Right atrium auricular region (tissue), 2 donors: ENCODE data around the gene TUBA1C. TPM values are rescaled to one million over a fixed set of nuclear protein-coding genes. Genes with fewer than 3 reads are reported as not detected.

Experiments
- DNase-seq: peaks from one replicate; pipeline ENCODE4 v3.0.0-alpha.2; 2019; ENCODE audit warnings: low spot score
- H3K27ac ChIP-seq, 2 donors: fragments of 200-600 bp; sonication (generic); 1 replicate in 1 of 2; 2 replicates in 1 of 2; pipeline ENCODE4 v1.5.1; 2016 to 2019
- H3K27me3 ChIP-seq, 2 donors: fragments of 200-600 bp; sonication (generic); one replicate each; pipeline versions ENCODE4 v1.5.1 to v1.6.0; 2017 to 2019
- H3K36me3 ChIP-seq: fragments of 200-600 bp; sonication (generic); one replicate; pipeline ENCODE4 v1.5.1; 2016
- H3K4me1 ChIP-seq, 2 donors: fragments of 200-600 bp; sonication (generic); one replicate each; pipeline versions ENCODE4 v1.5.1 to v1.6.0; 2017 to 2019
- H3K4me3 ChIP-seq, 2 donors: fragments of 200-600 bp; sonication (generic); 1 replicate in 1 of 2; 2 replicates in 1 of 2; pipeline ENCODE4 v1.5.1; 2017 to 2019; ENCODE audit warnings: mild to moderate bottlenecking in 1 of 2, moderate library complexity in 1 of 2
- H3K9me3 ChIP-seq, 2 donors: fragments of 200-600 bp; sonication (generic); one replicate each; pipeline ENCODE4 v1.5.1; 2019
- CTCF ChIP-seq, 2 donors: fragments of 200-600 bp; sonication (generic); IDR thresholded peaks; one replicate each; pipeline ENCODE4 v1.5.1; 2019; ENCODE audit warnings: antibody characterized with exemption in 2 of 2
- total RNA-seq, 2 donors: library from RNA; depleted of rRNA; stranded (reverse); fragments of >200 nt; gene quantifications; one replicate each; pipeline ENCODE4 v1.1.0, GENCODE V29; 2016

TUBA1C gene
- total RNA-seq, 2 donors from 2014 or later = 64.4 to 145 TPM

GRCh38 chr12:49322708-49323523, 58.0 kb downstream of the TUBA1C start, which contains the start of gene TROAP:
TSS of gene TROAP (plus strand) at chr12:49323255. CDS start at chr12:49323609, 354 bp downstream.
- Histone ChIP-seq H3K4me3 (peak within 1 kb of the TSS; percentile 65 to 69), H3K27me3 (no peaks in the 10 kb centered on the region), H3K4me1 (peaks cover 0 to 14% of the 10 kb centered on the region in 2 donors), H3K27ac (peak within 1 kb of the TSS; percentile 61 to 73), H3K36me3 (no peaks in the 10 kb centered on the region), H3K9me3 (no peaks in the 10 kb centered on the region)
- DNase-seq = peak; percentile 97
- peak in 1 of 2 donors; percentile 23 for TF ChIP-seq CTCF (IDR thresholded peaks at IDR 0.05)

GRCh38 chr12:49323524-49324097, 58.7 kb downstream of the TUBA1C start:
- Histone ChIP-seq H3K36me3 (no peaks in the 10 kb centered on the region), H3K27me3 (no peaks in the 10 kb centered on the region), H3K9me3 (no peaks in the 10 kb centered on the region), H3K4me3 (peak overlapping the region; percentile 27 to 69), H3K27ac (no peak overlapping the region), H3K4me1 (peaks cover 0 to 14% of the 10 kb centered on the region in 2 donors)
- DNase-seq = no peak
- no peak for TF ChIP-seq CTCF (IDR thresholded peaks at IDR 0.05)

Other genes starting within 250 kb of the TUBA1C start
- 10 to 100 TPM; 68.5 to 74.8 TPM for gene PRKAG1, start 246.3 kb upstream of the TUBA1C start, total RNA-seq
- 10 to 100 TPM; 39.9 to 49.1 TPM for gene KMT2D, start 204.3 kb upstream of the TUBA1C start, total RNA-seq
- under 1 TPM in 1 of 2 donors, not detected in 1; 0.35 TPM for gene RHEBL1, start 195.1 kb upstream of the TUBA1C start, total RNA-seq
- gene DHH, start 170.3 kb upstream of the TUBA1C start, total RNA-seq = under 1 TPM; 0.35 to 0.56 TPM
- gene LMBR1L, start 154.2 kb upstream of the TUBA1C start, total RNA-seq = 10 to 100 TPM; 14.6 to 19.2 TPM
- gene TUBA1B, start 133.7 kb upstream of the TUBA1C start, total RNA-seq = 100 to 1,000 TPM; 348 to 654 TPM
- 100 to 1,000 TPM; 131 to 241 TPM for gene TUBA1A, start 76.0 kb upstream of the TUBA1C start, total RNA-seq
- under 1 TPM in 1 of 2 donors, not detected in 1; 0.75 TPM for gene PRPH, start 30.1 kb downstream of the TUBA1C start, total RNA-seq
- gene TROAP, start 58.2 kb downstream of the TUBA1C start, total RNA-seq = under 1 TPM in 1 of 2 donors, not detected in 1; 0.48 TPM
- gene C1QL4, start 72.1 kb downstream of the TUBA1C start, total RNA-seq = not detected
- 1 to 10 TPM in 1 of 2 donors, under 1 TPM in 1; 0.93 to 1.2 TPM for gene DNAJC22, start 81.8 kb downstream of the TUBA1C start, total RNA-seq
- 1 to 10 TPM; 4.6 to 7.6 TPM for gene SPATS2, start 102.4 kb downstream of the TUBA1C start, total RNA-seq